T-helper 2 cell treated with Interferon-gamma antibody and Interleukin-4, amounts not matched to agents 5 μg/mL and 100 μg/mL, for 36 hours (primary cell): ENCODE measurements around the gene NEURL2.

Source experiments
- DNase-seq: peaks from one replicate; pipeline ENCODE4 v3.0.0; 2021; ENCODE audit warnings: low spot score
- H3K27ac Mint-ChIP-seq: one replicate; pipeline ENCODE4 v1.8.0; 2021; ENCODE audit warnings: mild to moderate bottlenecking, mixed read lengths
- H3K27me3 Mint-ChIP-seq: one replicate; pipeline ENCODE4 v1.8.0; 2021; ENCODE audit warnings: low read depth, mixed read lengths
- H3K36me3 Mint-ChIP-seq: one replicate; pipeline ENCODE4 v1.8.0; 2021; ENCODE audit warnings: low read depth, mixed read lengths
- H3K4me1 Mint-ChIP-seq: one replicate; pipeline ENCODE4 v1.8.0; 2021; ENCODE audit warnings: low read depth, mixed read lengths
- H3K4me3 Mint-ChIP-seq: one replicate; pipeline ENCODE4 v1.8.0; 2022; ENCODE audit warnings: mild to moderate bottlenecking, moderate library complexity, mixed read lengths
- H3K9me3 Mint-ChIP-seq: one replicate; pipeline ENCODE4 v1.8.0; 2021; ENCODE audit warnings: mixed read lengths

Gene NEURL2

DNA sequence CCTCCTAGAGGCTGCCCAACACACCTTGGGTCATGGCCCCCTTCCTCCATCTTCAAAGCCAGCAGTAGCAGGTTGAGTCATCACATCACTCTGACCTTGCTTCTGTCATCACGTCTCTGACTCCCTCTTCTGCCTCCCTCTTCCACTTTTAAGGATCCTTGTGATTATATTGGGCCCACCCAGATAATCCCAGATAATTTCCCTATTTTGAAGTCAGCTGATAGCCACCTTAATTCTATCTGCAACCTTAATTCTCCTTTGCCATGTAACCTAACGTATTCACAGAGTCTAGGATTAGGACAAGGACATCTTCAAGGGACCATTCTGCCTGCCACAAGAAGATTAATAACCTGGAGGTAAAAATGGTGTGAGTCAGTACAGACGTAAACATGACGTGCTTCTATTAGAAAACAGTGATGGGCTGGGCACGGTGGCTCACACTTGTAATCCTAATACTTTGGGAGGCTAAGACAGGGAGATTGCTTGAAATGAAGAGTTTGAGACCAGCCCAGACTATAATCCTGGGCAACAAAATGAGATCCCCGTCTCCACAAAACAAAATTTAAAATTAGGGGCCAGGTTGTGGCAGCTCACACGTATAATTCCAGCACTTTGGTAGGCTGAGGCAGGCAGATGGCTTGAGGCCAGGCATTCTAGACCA, 30.3 kb downstream of the NEURL2 start:
- no peaks in the 10 kb centered on the region for H3K9me3 Mint-ChIP-seq
- H3K27ac Mint-ChIP-seq: no peak overlapping the region
- no peak for DNase-seq
- no peak overlapping the region for H3K4me3 Mint-ChIP-seq
- no peaks in the 10 kb centered on the region for H3K27me3 Mint-ChIP-seq
- peaks cover 4% of the 10 kb centered on the region for H3K36me3 Mint-ChIP-seq
- peaks cover 29% of the 10 kb centered on the region for H3K4me1 Mint-ChIP-seq

DNA sequence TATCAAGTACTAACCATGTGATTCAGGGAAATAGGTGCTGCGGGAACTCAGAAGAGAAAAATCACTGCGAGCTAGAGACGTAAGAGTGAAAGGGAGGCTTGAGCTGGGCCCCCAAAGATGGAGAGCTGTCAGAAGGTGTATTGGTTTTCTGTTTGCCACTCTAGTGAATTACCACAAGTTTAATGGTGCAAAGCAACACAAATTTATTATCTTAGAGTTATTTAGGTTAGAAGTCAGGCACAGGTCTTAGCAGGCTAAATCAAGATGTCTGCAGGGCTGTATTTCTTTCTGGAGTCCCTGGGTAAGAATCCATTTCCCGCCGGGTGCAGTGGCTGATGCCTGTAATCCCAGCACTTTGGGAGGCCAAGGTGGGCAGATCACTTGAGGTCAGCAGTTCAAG, 31.1 kb downstream of the NEURL2 start:
- Mint-ChIP-seq H3K9me3 (no peaks in the 10 kb centered on the region), H3K27me3 (no peaks in the 10 kb centered on the region), H3K4me1 (peaks cover 33% of the 10 kb centered on the region), H3K36me3 (peaks cover 4% of the 10 kb centered on the region), H3K27ac (no peak overlapping the region), H3K4me3 (no peak overlapping the region)
- DNase-seq: no peak

DNA sequence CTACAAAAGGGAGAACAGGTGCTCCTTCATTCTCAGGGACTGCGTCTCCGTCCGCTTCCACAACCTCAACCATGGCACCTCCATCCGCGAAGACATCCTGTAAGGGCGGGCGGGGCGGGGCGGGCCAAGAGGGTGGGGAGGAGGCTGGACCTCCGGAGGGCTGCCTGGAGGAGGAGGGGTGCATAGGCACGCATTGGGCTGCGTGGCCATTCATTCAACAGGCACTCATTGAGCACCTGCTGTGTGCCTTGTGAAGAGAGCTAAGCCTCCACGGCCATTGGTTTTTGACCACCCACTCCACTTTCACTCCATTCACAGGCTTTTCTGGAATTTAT, 33.2 kb downstream of the NEURL2 start:
- Mint-ChIP-seq H3K27ac (peak overlapping the region; percentile 99), H3K36me3 (peaks cover 9% of the 10 kb centered on the region), H3K4me3 (peak overlapping the region; percentile 98), H3K9me3 (no peaks in the 10 kb centered on the region), H3K4me1 (peaks cover 36% of the 10 kb centered on the region), H3K27me3 (no peaks in the 10 kb centered on the region)
- no peak for DNase-seq

DNA sequence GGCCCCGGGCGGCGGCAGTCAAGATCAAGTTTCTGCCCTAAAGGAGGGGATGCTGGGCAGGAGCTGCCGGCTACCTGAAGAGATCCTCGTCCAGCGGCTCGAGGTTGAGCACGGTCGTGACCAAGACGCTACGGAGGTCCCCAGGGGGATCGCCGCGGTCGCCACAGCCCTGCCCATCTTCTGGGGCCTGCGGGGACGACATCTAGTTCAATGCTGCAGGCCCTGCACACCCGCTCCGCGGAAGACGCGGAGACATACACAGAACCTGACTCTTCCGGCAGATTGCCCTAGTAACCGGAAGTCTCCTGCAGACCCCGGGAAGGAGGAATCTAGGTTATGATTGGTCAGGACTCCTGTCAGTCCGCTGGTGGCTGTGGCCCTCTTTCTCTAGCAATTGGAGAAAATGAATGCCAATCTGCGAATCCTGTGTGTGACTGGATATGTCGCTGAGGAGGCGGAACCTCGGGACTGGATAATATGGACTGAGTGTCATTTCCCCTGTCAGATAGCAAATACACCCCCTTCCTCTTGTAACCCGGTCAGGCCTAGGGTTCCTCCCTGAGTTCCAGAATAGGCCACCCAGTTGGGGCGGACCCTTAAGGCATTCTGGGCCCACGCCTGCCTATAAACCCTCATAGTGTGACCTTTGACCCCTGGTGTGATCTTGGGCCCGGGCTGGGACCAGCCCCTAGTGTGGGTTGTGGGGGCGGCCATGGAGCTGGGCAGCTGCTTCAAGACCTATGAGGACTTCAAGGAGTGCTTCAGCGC, 33.7 kb downstream of the NEURL2 start, which contains the start of the genes ACOT8 and ZSWIM3:
ACOT8 (minus strand) TSS at position 279 of the 768 bp plus-strand sequence; CDS start at position 202, 77 bp downstream.
ZSWIM3 (plus strand) TSS at position 501 of the 768 bp plus-strand sequence; CDS start at position 713, 212 bp downstream.
- DNase-seq: peak; percentile 95
- Mint-ChIP-seq H3K9me3 (no peaks in the 10 kb centered on the region), H3K36me3 (peaks cover 11% of the 10 kb centered on the region), H3K27ac (peak within 1 kb of the TSS; percentile 99), H3K27me3 (no peaks in the 10 kb centered on the region), H3K4me3 (peak within 1 kb of the TSS; percentile 98), H3K4me1 (peaks cover 37% of the 10 kb centered on the region)

- DNase-seq: no peak
- H3K4me3 Mint-ChIP-seq: no peak overlapping the region
- no peaks in the 10 kb centered on the region for H3K27me3 Mint-ChIP-seq
- H3K4me1 Mint-ChIP-seq: peaks cover 21% of the 10 kb centered on the region
- H3K36me3 Mint-ChIP-seq: peaks cover 28% of the 10 kb centered on the region
- H3K27ac Mint-ChIP-seq: no peak overlapping the region
- no peaks in the 10 kb centered on the region for H3K9me3 Mint-ChIP-seq
Measured at GRCh38 chr20:45853484-45853883, 37.5 kb downstream of the NEURL2 start.

DNA sequence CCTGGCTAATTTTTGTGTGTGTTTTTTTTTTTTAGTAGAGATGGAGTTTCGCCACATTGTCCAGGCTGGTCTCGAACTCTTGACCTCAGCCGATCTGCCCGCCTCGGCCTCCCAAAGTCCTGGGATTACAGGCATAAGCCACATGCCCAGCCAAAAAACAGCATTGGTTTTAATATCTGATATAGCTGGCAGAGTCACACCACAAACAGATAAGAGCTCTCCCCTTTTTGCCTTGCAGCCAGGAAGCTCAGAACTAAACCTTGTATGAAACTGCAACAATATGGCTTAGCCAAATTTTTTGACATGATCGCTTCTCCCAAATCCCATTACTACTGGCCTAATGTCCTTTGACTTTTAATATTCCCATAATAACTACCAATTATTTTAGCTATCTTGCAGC, 38.7 kb downstream of the NEURL2 start:
- no peak overlapping the region for H3K27ac Mint-ChIP-seq
- DNase-seq: no peak
- H3K4me1 Mint-ChIP-seq: peaks cover 11% of the 10 kb centered on the region
- H3K4me3 Mint-ChIP-seq: no peak overlapping the region
- H3K27me3 Mint-ChIP-seq: no peaks in the 10 kb centered on the region
- no peaks in the 10 kb centered on the region for H3K9me3 Mint-ChIP-seq
- peaks cover 28% of the 10 kb centered on the region for H3K36me3 Mint-ChIP-seq

DNA sequence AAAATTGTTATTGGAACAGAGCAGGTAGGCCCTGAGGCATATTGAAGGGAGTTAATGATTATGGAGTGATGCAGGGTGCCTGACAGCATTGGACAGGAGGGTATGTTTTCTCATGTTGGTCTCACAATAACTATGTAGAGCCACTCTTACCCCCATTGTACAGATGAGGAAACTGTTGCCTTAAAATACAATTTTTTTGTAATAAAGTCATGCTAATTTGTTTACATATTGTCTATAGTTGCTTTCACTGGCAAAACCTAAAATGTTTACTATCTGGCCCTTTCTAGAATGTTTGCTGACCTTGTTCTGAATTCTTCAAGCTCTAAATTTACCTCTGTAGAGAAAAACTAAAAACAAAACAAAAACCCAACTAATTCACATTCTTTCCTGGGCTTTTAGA, 39.5 kb downstream of the NEURL2 start:
- H3K27me3 Mint-ChIP-seq: no peaks in the 10 kb centered on the region
- no peak for DNase-seq
- H3K4me1 Mint-ChIP-seq: peaks cover 10% of the 10 kb centered on the region
- H3K27ac Mint-ChIP-seq: no peak overlapping the region
- no peak overlapping the region for H3K4me3 Mint-ChIP-seq
- no peaks in the 10 kb centered on the region for H3K9me3 Mint-ChIP-seq
- peaks cover 28% of the 10 kb centered on the region for H3K36me3 Mint-ChIP-seq

DNA sequence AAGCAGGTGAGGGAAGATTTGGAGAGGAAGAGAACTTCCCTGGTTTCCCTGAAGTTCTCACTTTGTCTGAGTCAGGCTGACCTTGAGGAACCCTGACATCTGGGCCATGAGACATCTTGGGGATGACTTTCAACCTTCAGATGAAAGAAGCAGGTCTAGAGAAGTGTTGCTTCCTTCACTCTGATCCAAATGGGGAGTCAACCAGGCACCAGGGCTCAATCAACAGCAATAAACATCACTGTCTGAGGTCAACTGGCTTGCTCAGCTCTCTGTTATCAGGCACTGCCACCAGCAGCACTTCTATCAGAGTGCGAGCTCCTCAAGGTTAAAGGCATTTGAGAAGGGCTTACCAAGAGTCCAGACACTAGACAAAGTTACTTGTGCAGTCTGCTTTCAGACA, 40.1 kb downstream of the NEURL2 start:
- H3K27me3 Mint-ChIP-seq: no peaks in the 10 kb centered on the region
- no peak overlapping the region for H3K4me3 Mint-ChIP-seq
- peaks cover 28% of the 10 kb centered on the region for H3K36me3 Mint-ChIP-seq
- peaks cover 9% of the 10 kb centered on the region for H3K4me1 Mint-ChIP-seq
- H3K9me3 Mint-ChIP-seq: no peaks in the 10 kb centered on the region
- no peak overlapping the region for H3K27ac Mint-ChIP-seq
- DNase-seq: no peak

GRCh38 chr20:45850238-45850637, 40.8 kb downstream of the NEURL2 start:
- Mint-ChIP-seq H3K4me3 (no peak overlapping the region), H3K27ac (no peak overlapping the region)

GRCh38 chr20:45848969-45849582, 41.9 kb downstream of the NEURL2 start:
- no peak overlapping the region for H3K4me3 Mint-ChIP-seq
- no peak overlapping the region for H3K27ac Mint-ChIP-seq
- no peaks in the 10 kb centered on the region for H3K9me3 Mint-ChIP-seq
- peaks cover 32% of the 10 kb centered on the region for H3K36me3 Mint-ChIP-seq
- no peak for DNase-seq
- H3K4me1 Mint-ChIP-seq: peaks cover 2% of the 10 kb centered on the region
- H3K27me3 Mint-ChIP-seq: no peaks in the 10 kb centered on the region

More at GRCh38 chr20:45850238-45850637, 40.8 kb downstream of the NEURL2 start:
- Mint-ChIP-seq H3K4me1 (peaks cover 8% of the 10 kb centered on the region), H3K36me3 (peaks cover 28% of the 10 kb centered on the region), H3K27me3 (no peaks in the 10 kb centered on the region), H3K9me3 (no peaks in the 10 kb centered on the region)
- DNase-seq: no peak

GRCh38 chr20:45848421-45848820, 42.6 kb downstream of the NEURL2 start:
- no peaks in the 10 kb centered on the region for H3K9me3 Mint-ChIP-seq
- H3K4me1 Mint-ChIP-seq: peaks cover 2% of the 10 kb centered on the region
- peaks cover 33% of the 10 kb centered on the region for H3K36me3 Mint-ChIP-seq
- no peaks in the 10 kb centered on the region for H3K27me3 Mint-ChIP-seq
- DNase-seq: no peak
- H3K27ac Mint-ChIP-seq: no peak overlapping the region
- no peak overlapping the region for H3K4me3 Mint-ChIP-seq

DNA sequence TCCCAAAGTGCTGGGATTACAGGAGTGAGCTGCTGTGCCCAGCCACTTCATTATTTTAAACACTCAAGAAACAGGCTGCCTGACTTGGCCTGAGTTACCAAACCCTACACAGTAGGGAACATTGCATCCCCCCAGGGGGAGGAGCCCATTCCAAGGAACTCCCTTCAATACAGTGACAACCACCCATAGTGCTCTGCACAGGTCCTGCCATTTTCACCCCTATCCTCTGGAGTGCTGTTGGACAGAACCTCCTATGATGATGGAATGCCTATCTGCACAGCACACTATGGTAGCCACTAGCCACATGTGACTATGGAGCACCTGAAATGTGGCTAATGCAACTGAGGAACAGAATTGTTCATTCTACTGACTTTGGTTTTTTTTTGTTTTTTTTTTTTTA, 45.6 kb downstream of the NEURL2 start:
- Mint-ChIP-seq H3K4me3 (no peak overlapping the region), H3K4me1 (no peaks in the 10 kb centered on the region), H3K9me3 (no peaks in the 10 kb centered on the region), H3K27me3 (no peaks in the 10 kb centered on the region), H3K27ac (no peak overlapping the region), H3K36me3 (peaks cover 30% of the 10 kb centered on the region)
- no peak for DNase-seq

DNA sequence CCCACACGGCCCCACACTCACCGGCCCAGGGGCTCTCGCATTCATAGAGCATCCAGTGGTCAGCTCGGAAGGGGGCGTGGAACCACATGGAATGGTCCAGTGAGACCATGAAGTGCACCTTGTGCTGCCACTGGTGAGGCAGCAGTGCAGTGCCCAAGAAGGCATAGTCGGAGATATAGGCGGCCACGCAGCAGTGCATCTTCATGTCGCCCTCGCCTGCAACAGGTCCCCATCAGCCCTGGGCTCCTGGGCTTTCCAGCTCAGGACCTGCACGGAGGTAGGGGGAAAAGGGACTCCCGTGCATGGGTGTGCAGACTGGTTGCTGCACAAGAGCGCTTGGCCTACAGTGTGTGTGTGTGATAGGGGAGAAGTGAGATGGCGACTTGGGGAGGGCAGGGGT, 47.5 kb downstream of the NEURL2 start:
- Mint-ChIP-seq H3K4me3 (no peak overlapping the region), H3K27ac (no peak overlapping the region), H3K36me3 (peaks cover 20% of the 10 kb centered on the region), H3K9me3 (no peaks in the 10 kb centered on the region), H3K4me1 (no peaks in the 10 kb centered on the region), H3K27me3 (no peaks in the 10 kb centered on the region)
- DNase-seq: no peak

GRCh38 chr20:45842169-45842812, 48.7 kb downstream of the NEURL2 start:
- H3K36me3 Mint-ChIP-seq: peaks cover 20% of the 10 kb centered on the region

More at GRCh38 chr20:45842169-45842812, 48.7 kb downstream of the NEURL2 start:
- Mint-ChIP-seq H3K27ac (no peak overlapping the region), H3K4me3 (no peak overlapping the region), H3K9me3 (no peaks in the 10 kb centered on the region), H3K4me1 (no peaks in the 10 kb centered on the region), H3K27me3 (no peaks in the 10 kb centered on the region)
- no peak for DNase-seq
